Measurements from ENCODE around the gene NKAP. TPM values are rescaled to one million over a fixed set of nuclear protein-coding genes. Genes with fewer than 3 reads are reported as not detected.

Gene NKAP
- total RNA-seq, result 3.0 and 4.2 TPM in 2 replicates

GRCh38 chrX:119943185-119943988 lies at the start of gene NKAP:
TSS of gene NKAP (minus strand) at chrX:119943751. CDS start at chrX:119943605, 146 bp downstream.

DNA sequence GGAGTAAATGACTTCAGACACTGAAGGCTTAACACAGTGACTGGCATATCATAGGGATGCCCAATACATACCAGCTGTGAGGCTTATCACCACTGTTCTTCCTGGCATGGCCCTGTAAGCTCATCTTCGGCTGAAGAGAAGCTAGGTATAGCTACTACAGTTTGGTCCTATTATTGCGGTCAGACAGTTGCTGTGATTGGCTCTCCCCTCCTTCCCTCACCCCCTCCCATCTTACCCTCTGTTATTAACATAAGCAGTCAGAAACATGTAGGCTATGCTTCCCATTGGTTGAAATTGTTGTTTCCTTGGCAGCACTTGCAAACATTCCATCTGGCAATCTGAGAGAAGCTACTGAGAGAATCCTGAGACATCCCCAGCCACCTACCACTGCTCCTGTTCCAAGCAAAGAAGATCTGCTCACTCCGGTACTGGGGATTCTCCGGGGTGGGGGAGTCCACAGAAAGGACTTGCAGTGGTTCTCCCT lies 47.7 kb downstream of the NKAP start, which contains the start of gene AKAP14:
Gene AKAP14, plus strand, starts transcription at position 51 of the 484 bp plus-strand sequence. CDS start 7,331 bp downstream, outside the sequence.

DNA sequence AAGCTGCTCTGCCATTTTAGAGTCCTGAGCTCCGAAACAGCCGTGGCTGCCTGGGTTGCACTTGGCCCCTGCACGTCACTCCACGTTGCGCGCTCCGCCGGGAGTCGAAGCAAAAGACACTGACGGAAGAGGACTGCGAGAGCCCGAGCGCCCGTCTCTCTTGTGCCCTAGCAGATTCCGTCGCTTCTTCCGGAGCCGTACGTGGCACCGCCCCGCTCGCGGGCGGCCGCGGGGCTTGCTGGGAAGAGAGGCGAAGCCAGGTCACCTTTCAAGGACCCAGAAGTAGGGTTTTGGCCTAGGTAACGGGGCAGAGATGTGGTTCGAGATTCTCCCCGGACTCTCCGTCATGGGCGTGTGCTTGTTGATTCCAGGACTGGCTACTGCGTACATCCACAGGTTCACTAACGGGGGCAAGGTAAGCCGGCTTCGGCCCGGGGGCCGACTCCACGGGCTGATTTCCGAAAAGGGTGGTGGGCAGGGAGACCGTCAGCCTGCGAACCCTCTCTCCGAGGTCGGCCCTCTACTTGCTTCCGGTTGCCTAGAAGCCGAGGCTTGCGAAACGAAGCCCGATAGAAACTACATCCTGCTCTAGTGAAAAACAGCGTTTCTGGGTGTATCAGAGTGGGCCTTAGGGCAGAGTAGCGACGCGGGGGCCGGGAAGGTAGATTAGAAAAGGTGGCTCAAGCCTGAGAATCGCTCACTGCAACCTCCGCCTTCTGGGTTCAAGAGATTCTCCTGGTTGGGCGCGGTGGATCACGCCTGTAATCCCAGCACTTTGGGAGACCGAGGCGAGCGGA lies 71.8 kb downstream of the NKAP start, which contains the start of the genes NDUFA1 and RNF113A:
Gene NDUFA1, plus strand, starts transcription at position 234 of the 797 bp plus-strand sequence. Its CDS starts 80 bp downstream, at position 314.
Gene RNF113A, minus strand, starts transcription at position 135 of the 797 bp plus-strand sequence. Its CDS starts 120 bp downstream, at position 15.

Other genes with a start within 250 kb of the NKAP start
- gene SOWAHD, start 185.2 kb downstream of the NKAP start, total RNA-seq, result not detected in 2 replicates
- gene RPL39, start 152.1 kb downstream of the NKAP start, total RNA-seq, result 4,155 and 8,859 TPM in 2 replicates
- 1.6 and 2.1 TPM in 2 replicates for gene UPF3B, start 90.8 kb downstream of the NKAP start, total RNA-seq
- 15.0 and 17.5 TPM in 2 replicates for gene RNF113A, start 72.0 kb downstream of the NKAP start, total RNA-seq
- 65.2 and 101 TPM in 2 replicates for gene NDUFA1, start 71.9 kb downstream of the NKAP start, total RNA-seq
- gene AKAP14, start 47.9 kb downstream of the NKAP start, total RNA-seq, result not detected in 2 replicates
- not detected in 2 replicates for gene RHOXF2B, start 133.9 kb upstream of the NKAP start, total RNA-seq
- gene RHOXF1, start 172.2 kb upstream of the NKAP start, total RNA-seq, result not detected in 2 replicates
- not detected in 2 replicates for gene RHOXF2, start 214.9 kb upstream of the NKAP start, total RNA-seq

Measured in epithelial cell of umbilical artery (primary cell).